ENCODE data around the gene GABARAP. TPM values are rescaled to one million over a fixed set of nuclear protein-coding genes. Genes with fewer than 3 reads are reported as not detected.

GABARAP gene
- total and polyA plus RNA-seq, 2 of the 13 experiments (the other 11 are each of a cell fraction or from before 2014, with no cell fraction given): 161 to 310 TPM

- TF ChIP-seq SUZ12 (IDR thresholded peaks at IDR 0.05; ENCODE audit: low read depth, low read length): peak; percentile 70
- TF ChIP-seq ZNF619 (CRISPR knock-in tag; IDR thresholded peaks at IDR 0.05): 0 out of 2 replicates have a peak, but pooled peaks have one; percentile 7
- no peak for TF ChIP-seq ZFP41 (CRISPR knock-in tag; IDR thresholded peaks at IDR 0.05; ENCODE audit: borderline replicate concordance)
- TF ChIP-seq KLF16 (CRISPR knock-in tag; IDR thresholded peaks at IDR 0.05): peak in 1 of 2 experiments; percentile 61; a peak in 2 of 4 replicates
- TF ChIP-seq TOE1 (CRISPR knock-in tag; IDR thresholded peaks at IDR 0.05): 0 out of 2 replicates have a peak, but pooled peaks have one; percentile 28
- no peak for TF ChIP-seq MLLT10 (CRISPR knock-in tag; IDR thresholded peaks at IDR 0.05)
- TF ChIP-seq DRAP1 (CRISPR knock-in tag; IDR thresholded peaks at IDR 0.05): peak; percentile 27; the same call in 1 of the 2 replicates
- 0 out of 2 replicates have a peak, but pooled peaks have one; percentile 35 for TF ChIP-seq DZIP1 (CRISPR knock-in tag; IDR thresholded peaks at IDR 0.05)
- no peak for TF ChIP-seq U2AF2 (IDR thresholded peaks at IDR 0.05; ENCODE audit: low read depth, low read length)
- TF ChIP-seq ZBTB20 (CRISPR knock-in tag; IDR thresholded peaks at IDR 0.05; ENCODE audit: borderline replicate concordance, low read depth): no peak
- no peak for TF ChIP-seq ZBTB38 (CRISPR knock-in tag; IDR thresholded peaks at IDR 0.05)
- TF ChIP-seq SRY (CRISPR knock-in tag; IDR thresholded peaks at IDR 0.05): no peak
- peak; percentile 58 for TF ChIP-seq SRSF1 (optimal IDR thresholded peaks at IDR 0.05; ENCODE audit: low read depth, low read length)
- TF ChIP-seq NPAS2 (CRISPR knock-in tag; IDR thresholded peaks at IDR 0.05; ENCODE audit: borderline replicate concordance): no peak
- TF ChIP-seq MEIS1 (CRISPR knock-in tag; IDR thresholded peaks at IDR 0.05; ENCODE audit: borderline replicate concordance): no peak
- TF ChIP-seq RORA (CRISPR knock-in tag; IDR thresholded peaks at IDR 0.05): no peak
- TF ChIP-seq ZNF670 (CRISPR knock-in tag; IDR thresholded peaks at IDR 0.05; ENCODE audit: borderline replicate concordance): no peak
- no peak for TF ChIP-seq TBX3 (IDR thresholded peaks at IDR 0.05; ENCODE audit: borderline replicate concordance)
- no peak for TF ChIP-seq PHB2 (IDR thresholded peaks at IDR 0.05; ENCODE audit: partially characterized antibody)
- TF ChIP-seq CSRNP1 (CRISPR knock-in tag; IDR thresholded peaks at IDR 0.05): peak; percentile 67; the same call in 1 of the 2 replicates
- no peak for TF ChIP-seq ZNF879 (CRISPR knock-in tag; IDR thresholded peaks at IDR 0.05)
- TF ChIP-seq SAP130 (CRISPR knock-in tag; IDR thresholded peaks at IDR 0.05; ENCODE audit: low read depth): peak; percentile 78
- TF ChIP-seq ZNF530 (CRISPR knock-in tag; IDR thresholded peaks at IDR 0.05; ENCODE audit: low read depth): no peak
- TF ChIP-seq PLRG1 (conservative IDR thresholded peaks at IDR 0.05): no peak
- peak; percentile 90 for TF ChIP-seq YY1 (IDR thresholded peaks at IDR 0.05; ENCODE audit: insufficient read depth, insufficient replicate concordance, low read depth, low read length)
- TF ChIP-seq POLR2AphosphoS5 (IDR thresholded peaks at IDR 0.05; ENCODE audit: low read depth, low read length): peak; percentile 69
These were observed 2.9 kb downstream of the GABARAP start, which contains the start of gene PHF23 (continued) for GRCh38 chr17:7239091-7240027.
